Measurements from ENCODE around the gene SGCD.

- TF ChIP-seq EZH2phosphoT487 (IDR thresholded peaks at IDR 0.05; ENCODE audit: insufficient read depth, low read depth) (no peak), EZH2 (IDR thresholded peaks at IDR 0.05; ENCODE audit: insufficient read depth, poor library complexity, severe bottlenecking) (no peak)
Measured at GRCh38 chr5:156684216-156684615, 357.3 kb downstream of the SGCD start.

All from GM23248 (cell line).